Liver (tissue), 10 donors: ENCODE data around the gene DDX5. TPM values are rescaled to one million over a fixed set of nuclear protein-coding genes. Genes with fewer than 3 reads are reported as not detected.
A peak's percentile ranks its signal among the peaks of the same experiment; 100 is the strongest.

Experiments
- DNase-seq: peaks from one replicate; pipeline ENCODE4 v3.0.0-alpha.2; 2017; ENCODE audit warnings: low spot score
- H3K27ac ChIP-seq, 2 donors: one replicate each; pipeline ENCODE4 v1.7.0; 2013; ENCODE audit warnings: inconsistent platforms in 2 of 2, low read length in 2 of 2, control low read depth in 1 of 2, low read depth in 1 of 2, mild to moderate bottlenecking in 1 of 2
- H3K27me3 ChIP-seq, 4 donors: one replicate each; pipeline versions ENCODE4 v1.6.1 to v1.7.0; 2013; ENCODE audit warnings: low read length in 3 of 4, inconsistent platforms in 1 of 4, mild to moderate bottlenecking in 1 of 4, moderate library complexity in 1 of 4; ENCODE audit not compliant: control insufficient read depth in 4 of 4, insufficient read depth in 4 of 4
- H3K36me3 ChIP-seq, 4 donors: one replicate each; pipeline versions ENCODE4 v1.6.1 to v1.7.0; 2013; ENCODE audit warnings: low read length in 3 of 4, mild to moderate bottlenecking in 3 of 4, low read depth in 1 of 4, moderate library complexity in 1 of 4; ENCODE audit not compliant: control insufficient read depth in 4 of 4, insufficient read depth in 3 of 4
- H3K4me1 ChIP-seq, 4 donors: one replicate each; pipeline versions ENCODE4 v1.6.1 to v1.7.0; 2013; ENCODE audit warnings: low read length in 3 of 4, mild to moderate bottlenecking in 3 of 4, moderate library complexity in 1 of 4; ENCODE audit not compliant: control insufficient read depth in 4 of 4, insufficient read depth in 4 of 4
- H3K4me3 ChIP-seq, 3 donors: one replicate each; pipeline versions ENCODE4 v1.6.1 to v1.7.0; 2013; ENCODE audit warnings: low read length in 3 of 3, control low read depth in 1 of 3, low read depth in 1 of 3, mild to moderate bottlenecking in 1 of 3
- H3K9ac ChIP-seq, 2 donors: one replicate each; pipeline ENCODE4 v1.7.0; 2013; ENCODE audit warnings: low read length in 2 of 2, mild to moderate bottlenecking in 2 of 2, moderate library complexity in 2 of 2, control low read depth in 1 of 2, low read depth in 1 of 2
- H3K9me3 ChIP-seq, 4 donors: one replicate each; pipeline versions ENCODE4 v1.6.1 to v1.7.0; 2013; ENCODE audit warnings: low read length in 3 of 4; ENCODE audit not compliant: control insufficient read depth in 4 of 4
- FOXA1 ChIP-seq: IDR thresholded peaks from 2 replicates; pipeline ENCODE4 v1.6.1; 2016; ENCODE audit warnings: antibody characterized with exemption
- HNF4G ChIP-seq: IDR thresholded peaks from 2 replicates; pipeline ENCODE4 v1.6.1; 2016; ENCODE audit warnings: antibody characterized with exemption
- JUND ChIP-seq, 2 donors: IDR thresholded peaks; 2 replicates each; pipeline ENCODE4 v1.6.1; 2016; ENCODE audit warnings: antibody characterized with exemption in 2 of 2
- YY1 ChIP-seq: IDR thresholded peaks from 2 replicates; pipeline ENCODE4 v1.6.1; 2016; ENCODE audit warnings: antibody characterized with exemption, mild to moderate bottlenecking
- WGBS: extraction: QIAGEN DNeasy Blood & Tissue Kit; methylation state at CpG from one replicate; pipeline ENCODE4 v1.1.7; 2013; 5-methylcytosine and 5-hydroxymethylcytosine counted together
- polyA plus RNA-seq, 2 donors: library from polyadenylated mRNA; stranded (reverse) in 1 of 2; unstranded in 1 of 2; fragments of 200-250 nt in 1 of 2; fragments of >200 nt in 1 of 2; fragmentation: Nextera tagmentation in 1 of 2; extraction: Ambion mirVana in 1 of 2; gene quantifications; one replicate each; pipeline versions ENCODE4 v1.2.1 to v1.2.3, GENCODE V29; 2013 to 2015
- small RNA-seq: library from RNA; depleted of rRNA; stranded (forward); fragments of <200 nt; gene quantifications from one replicate; pipeline ENCODE3, GENCODE V24; 2014
- total RNA-seq, 2 donors: library from RNA; depleted of rRNA; stranded (reverse); fragments of >200 nt; gene quantifications; one replicate each; pipeline ENCODE4 v1.2.3, GENCODE V29; 2014
- donor health status: healthy.
- donor health status: healthy.
- donor health status: healthy.
- donor health status: healthy.
- donor health status: healthy.

The DDX5 gene
- total and polyA plus RNA-seq, 4 donors = 165 to 357 (median 289) TPM

- Histone ChIP-seq H3K9me3 (no peaks in the 10 kb centered on the region), H3K27me3 (no peaks in the 10 kb centered on the region), H3K27ac (peak within 1 kb of the TSS; percentile 20 to 54), H3K4me1 (no peaks in the 10 kb centered on the region), H3K36me3 (no peaks in the 10 kb centered on the region), H3K4me3 (no peak within 1 kb of the TSS), H3K9ac (no peak within 1 kb of the TSS)
- WGBS = 50% methylated on average over 10 of the region's 10 CpGs
- TF ChIP-seq HNF4G = no peak
- TF ChIP-seq FOXA1 = no peak
- TF ChIP-seq YY1 = peak; percentile 15
- TF ChIP-seq JUND (IDR thresholded peaks at IDR 0.05) = peak; percentile 22 to 46
- DNase-seq = no peak
Observed at GRCh38 chr17:64448665-64449512, 57.2 kb downstream of the DDX5 start, which contains the start of gene MILR1. TSS of gene MILR1 (plus strand) at chr17:64449115. CDS start at chr17:64449169, 54 bp downstream.

Small RNA genes within 50 kb of the gene (small RNA-seq; reads per million reads assigned to genes)
- not detected for gene ATP5MFP4

Other genes starting within 250 kb of the DDX5 start
- gene TEX2, start 243.0 kb downstream of the DDX5 start, total RNA-seq = 10 to 100 TPM; 33.5 to 39.8 TPM
- 10 to 100 TPM; 15.9 to 22.9 TPM for gene TEX2, start 243.0 kb downstream of the DDX5 start, polyA plus RNA-seq
- gene PECAM1, start 115.4 kb downstream of the DDX5 start, total RNA-seq = 10 to 100 TPM; 15.5 to 18.3 TPM
- gene PECAM1, start 115.4 kb downstream of the DDX5 start, polyA plus RNA-seq = 10 to 100 TPM in 1 of 2 donors, 1 to 10 TPM in 1; 9.4 to 13.0 TPM
- gene MILR1, start 57.2 kb downstream of the DDX5 start, total RNA-seq = 1 to 10 TPM; 2.5 to 3.8 TPM
- 1 to 10 TPM; 1.2 to 1.4 TPM for gene MILR1, start 57.2 kb downstream of the DDX5 start, polyA plus RNA-seq
- 1 to 10 TPM; 8.0 TPM for gene POLG2, start 9.2 kb downstream of the DDX5 start, total RNA-seq
- 1 to 10 TPM; 3.0 to 5.1 TPM for gene POLG2, start 9.2 kb downstream of the DDX5 start, polyA plus RNA-seq
- gene CEP95, start 688 bp upstream of the DDX5 start, total RNA-seq = 10 to 100 TPM; 13.9 to 23.3 TPM
- gene CEP95, start 688 bp upstream of the DDX5 start, polyA plus RNA-seq = 1 to 10 TPM; 5.3 to 8.1 TPM
- gene SMURF2, start 156.0 kb upstream of the DDX5 start, total RNA-seq = 1 to 10 TPM; 4.9 to 6.9 TPM
- 1 to 10 TPM; 2.0 to 2.1 TPM for gene SMURF2, start 156.0 kb upstream of the DDX5 start, polyA plus RNA-seq